Dedifferentiated amniotic fluid mesenchymal stem cell (primary cell): ENCODE measurements around the gene N4BP2.

Experiments used
- DNase-seq: peaks from one replicate; pipeline ENCODE4 v3.0.0-alpha.2; 2016; ENCODE audit errors: extremely low spot score

The N4BP2 gene

GRCh38 chr4:40152637-40153036, 96.0 kb downstream of the N4BP2 start:
- no peak for DNase-seq

- DNase-seq: no peak
These were observed 100.8 kb downstream of the N4BP2 start for GRCh38 chr4:40157436-40157835.

GRCh38 chr4:40160258-40160657, 103.6 kb downstream of the N4BP2 start:
- no peak for DNase-seq

GRCh38 chr4:40164459-40164858, 107.8 kb downstream of the N4BP2 start:
- DNase-seq: no peak

- no peak for DNase-seq
These were observed 109.3 kb downstream of the N4BP2 start for GRCh38 chr4:40165916-40166315.

GRCh38 chr4:40168070-40168469, 111.4 kb downstream of the N4BP2 start:
- DNase-seq: no peak

- no peak for DNase-seq
These were observed 113.9 kb downstream of the N4BP2 start for GRCh38 chr4:40170588-40170987.

- no peak for DNase-seq
These were observed 116.8 kb downstream of the N4BP2 start for GRCh38 chr4:40173470-40173875.

GRCh38 chr4:40176602-40177001, 120.0 kb downstream of the N4BP2 start:
- DNase-seq: no peak

GRCh38 chr4:40177591-40177990, 120.9 kb downstream of the N4BP2 start:
- DNase-seq: no peak

GRCh38 chr4:40178672-40179071, 122.0 kb downstream of the N4BP2 start:
- DNase-seq: no peak

GRCh38 chr4:40179360-40179759, 122.7 kb downstream of the N4BP2 start:
- DNase-seq: no peak

- no peak for DNase-seq
These were observed 123.7 kb downstream of the N4BP2 start for GRCh38 chr4:40180356-40180755.

GRCh38 chr4:40182001-40182400, 125.4 kb downstream of the N4BP2 start:
- DNase-seq: no peak

- DNase-seq: no peak
These were observed 126.3 kb downstream of the N4BP2 start for GRCh38 chr4:40182954-40183353.

- no peak for DNase-seq
These were observed 127.2 kb downstream of the N4BP2 start for GRCh38 chr4:40183615-40184411.

GRCh38 chr4:40185830-40186664, 129.4 kb downstream of the N4BP2 start:
- DNase-seq: no peak

GRCh38 chr4:40186665-40187014, 130.0 kb downstream of the N4BP2 start:
- no peak for DNase-seq

- no peak for DNase-seq
These were observed 130.8 kb downstream of the N4BP2 start for GRCh38 chr4:40187386-40187906.

GRCh38 chr4:40190019-40190418, 133.4 kb downstream of the N4BP2 start:
- DNase-seq: no peak

- DNase-seq: no peak
These were observed 133.8 kb downstream of the N4BP2 start for GRCh38 chr4:40190465-40190864.

- no peak for DNase-seq
These were observed 134.5 kb downstream of the N4BP2 start for GRCh38 chr4:40190880-40191815.
